Endothelial cell (in vitro differentiated cells): ENCODE measurements around the gene SLX9. TPM values are rescaled to one million over a fixed set of nuclear protein-coding genes. Genes with fewer than 3 reads are reported as not detected.

ENCODE experiments used
- DNase-seq: peaks from one replicate; pipeline ENCODE4 v3.0.0; 2021; ENCODE audit warnings: low spot score
- H3K27ac Mint-ChIP-seq: one replicate; pipeline ENCODE4 v1.8.0; 2021; ENCODE audit warnings: mixed read lengths, inconsistent platforms; ENCODE audit not compliant: unreplicated experiment
- H3K27me3 Mint-ChIP-seq: one replicate; pipeline ENCODE4 v1.8.0; 2021; ENCODE audit warnings: mild to moderate bottlenecking, moderate library complexity, mixed read lengths, inconsistent platforms; ENCODE audit not compliant: unreplicated experiment
- H3K36me3 Mint-ChIP-seq: one replicate; pipeline ENCODE4 v1.8.0; 2021; ENCODE audit warnings: mild to moderate bottlenecking, low read depth, mixed read lengths, inconsistent platforms; ENCODE audit not compliant: unreplicated experiment
- H3K4me1 Mint-ChIP-seq: one replicate; pipeline ENCODE4 v1.8.0; 2021; ENCODE audit warnings: mild to moderate bottlenecking, mixed read lengths, inconsistent platforms; ENCODE audit not compliant: unreplicated experiment
- H3K4me3 Mint-ChIP-seq: one replicate; pipeline ENCODE4 v1.8.0; 2021; ENCODE audit warnings: mild to moderate bottlenecking, mixed read lengths, inconsistent platforms; ENCODE audit not compliant: unreplicated experiment
- H3K9me3 Mint-ChIP-seq: one replicate; pipeline ENCODE4 v1.8.0; 2021; ENCODE audit warnings: mixed read lengths, inconsistent platforms; ENCODE audit not compliant: unreplicated experiment
- total RNA-seq: library from RNA; stranded (reverse); fragmentation: NEBNext Ultra II Directional; extraction: Animal tissue kit (Norgen Biotek cat#: 25700); gene quantifications from one replicate; pipeline ENCODE4 v1.2.1, GENCODE V29; 2021; ENCODE audit not compliant: unreplicated experiment
- TF ChIP-seq, protein P1 (sequence below): fragments of 200-600 bp; sonication (generic); IDR thresholded peaks from one replicate; pipeline ENCODE4 v1.5.0; 2021; ENCODE audit warnings: antibody characterized with exemption; ENCODE audit not compliant: unreplicated experiment

The SLX9 gene
- total RNA-seq, 1 donor from 2014 or later = 13.7 TPM

DNA sequence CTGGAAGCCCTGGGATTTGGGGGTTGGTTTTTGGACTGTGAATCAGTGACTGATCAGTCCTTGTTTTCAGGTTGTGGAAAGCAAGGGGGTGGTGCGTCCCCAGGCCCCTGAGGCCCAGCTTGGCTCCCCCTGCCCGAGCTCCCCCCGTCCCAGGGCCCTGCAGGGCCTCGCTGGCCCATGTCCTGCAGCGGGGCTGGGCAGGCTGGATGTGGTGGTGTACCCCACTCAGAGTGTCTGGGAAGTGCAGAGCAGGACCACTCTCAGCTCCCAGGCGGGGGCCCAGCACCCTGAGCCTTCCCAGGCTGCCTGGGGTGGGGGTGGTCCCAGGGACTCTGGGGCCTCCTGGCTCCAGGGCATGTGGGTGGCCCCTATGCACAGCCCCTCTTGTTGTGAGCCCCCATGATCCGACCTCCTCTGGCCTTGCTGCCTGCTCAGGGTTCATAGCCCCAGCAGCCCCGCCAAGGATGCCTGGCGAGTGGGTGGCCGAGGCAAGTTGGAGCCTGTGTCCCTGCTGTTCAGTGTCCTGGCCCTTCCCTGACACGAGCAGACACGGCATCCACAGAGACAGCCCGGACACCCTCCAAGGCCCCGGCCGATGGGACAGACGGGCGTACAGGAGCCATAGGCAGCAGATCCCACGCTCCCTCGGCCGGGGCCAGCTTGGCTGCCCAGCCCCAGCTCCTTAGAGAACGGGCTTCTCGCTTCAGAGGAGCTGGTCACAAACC, 37.9 kb downstream of the SLX9 start:
- Mint-ChIP-seq H3K27ac (no peak overlapping the region), H3K27me3 (peaks cover 6% of the 10 kb centered on the region), H3K4me3 (no peak overlapping the region), H3K4me1 (no peaks in the 10 kb centered on the region), H3K9me3 (no peaks in the 10 kb centered on the region), H3K36me3 (peaks cover 9% of the 10 kb centered on the region)
- TF ChIP-seq, protein P1, sequence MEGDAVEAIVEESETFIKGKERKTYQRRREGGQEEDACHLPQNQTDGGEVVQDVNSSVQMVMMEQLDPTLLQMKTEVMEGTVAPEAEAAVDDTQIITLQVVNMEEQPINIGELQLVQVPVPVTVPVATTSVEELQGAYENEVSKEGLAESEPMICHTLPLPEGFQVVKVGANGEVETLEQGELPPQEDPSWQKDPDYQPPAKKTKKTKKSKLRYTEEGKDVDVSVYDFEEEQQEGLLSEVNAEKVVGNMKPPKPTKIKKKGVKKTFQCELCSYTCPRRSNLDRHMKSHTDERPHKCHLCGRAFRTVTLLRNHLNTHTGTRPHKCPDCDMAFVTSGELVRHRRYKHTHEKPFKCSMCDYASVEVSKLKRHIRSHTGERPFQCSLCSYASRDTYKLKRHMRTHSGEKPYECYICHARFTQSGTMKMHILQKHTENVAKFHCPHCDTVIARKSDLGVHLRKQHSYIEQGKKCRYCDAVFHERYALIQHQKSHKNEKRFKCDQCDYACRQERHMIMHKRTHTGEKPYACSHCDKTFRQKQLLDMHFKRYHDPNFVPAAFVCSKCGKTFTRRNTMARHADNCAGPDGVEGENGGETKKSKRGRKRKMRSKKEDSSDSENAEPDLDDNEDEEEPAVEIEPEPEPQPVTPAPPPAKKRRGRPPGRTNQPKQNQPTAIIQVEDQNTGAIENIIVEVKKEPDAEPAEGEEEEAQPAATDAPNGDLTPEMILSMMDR = no peak
- no peak for DNase-seq

DNA sequence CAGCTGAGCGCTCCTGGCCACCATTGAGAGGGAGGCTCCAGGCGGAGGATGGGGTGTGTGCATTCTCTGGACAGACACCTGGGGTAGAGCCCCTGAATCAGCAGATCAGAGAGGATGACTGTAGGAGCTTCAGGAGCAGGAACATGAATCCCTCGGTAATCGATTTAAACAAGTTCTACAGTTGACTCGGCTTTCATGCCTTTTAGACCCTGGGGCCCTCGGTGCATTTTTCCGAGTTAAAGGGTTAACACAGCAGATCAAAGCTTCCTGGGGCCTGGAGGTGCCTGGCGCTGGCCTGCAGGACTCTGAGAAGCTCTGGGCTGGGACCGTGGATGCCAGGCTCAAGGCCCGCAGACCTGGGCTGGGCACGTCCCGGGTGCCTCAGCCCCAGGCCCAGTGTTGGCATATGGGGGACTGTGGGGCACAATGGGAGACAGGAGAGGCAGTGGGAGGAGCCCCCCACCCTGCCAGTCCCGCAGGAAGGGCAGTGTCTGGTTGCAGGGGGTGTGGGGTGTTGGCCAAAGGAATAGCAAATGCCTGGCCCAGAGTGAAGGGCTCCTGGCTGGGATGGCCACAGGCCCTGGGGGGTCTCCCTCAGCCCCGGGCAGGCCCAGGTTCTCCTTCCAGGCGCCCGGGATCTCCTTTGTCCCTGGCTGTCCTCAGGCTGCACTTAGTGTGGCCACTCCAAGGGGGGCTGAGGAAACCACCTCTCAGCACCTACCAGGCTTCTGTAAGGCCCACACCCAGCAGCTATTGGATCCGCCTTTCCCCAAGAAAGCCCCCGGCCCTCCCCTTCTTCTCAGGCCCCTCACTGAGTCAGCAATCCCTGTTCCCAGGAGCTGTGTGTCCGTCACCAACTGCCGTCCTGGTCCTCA, 40.1 kb downstream of the SLX9 start:
- Mint-ChIP-seq H3K4me3 (no peak overlapping the region), H3K36me3 (peaks cover 4% of the 10 kb centered on the region), H3K4me1 (no peaks in the 10 kb centered on the region), H3K27ac (no peak overlapping the region), H3K27me3 (peaks cover 2% of the 10 kb centered on the region), H3K9me3 (no peaks in the 10 kb centered on the region)
- TF ChIP-seq, protein P1 = no peak
- no peak for DNase-seq

DNA sequence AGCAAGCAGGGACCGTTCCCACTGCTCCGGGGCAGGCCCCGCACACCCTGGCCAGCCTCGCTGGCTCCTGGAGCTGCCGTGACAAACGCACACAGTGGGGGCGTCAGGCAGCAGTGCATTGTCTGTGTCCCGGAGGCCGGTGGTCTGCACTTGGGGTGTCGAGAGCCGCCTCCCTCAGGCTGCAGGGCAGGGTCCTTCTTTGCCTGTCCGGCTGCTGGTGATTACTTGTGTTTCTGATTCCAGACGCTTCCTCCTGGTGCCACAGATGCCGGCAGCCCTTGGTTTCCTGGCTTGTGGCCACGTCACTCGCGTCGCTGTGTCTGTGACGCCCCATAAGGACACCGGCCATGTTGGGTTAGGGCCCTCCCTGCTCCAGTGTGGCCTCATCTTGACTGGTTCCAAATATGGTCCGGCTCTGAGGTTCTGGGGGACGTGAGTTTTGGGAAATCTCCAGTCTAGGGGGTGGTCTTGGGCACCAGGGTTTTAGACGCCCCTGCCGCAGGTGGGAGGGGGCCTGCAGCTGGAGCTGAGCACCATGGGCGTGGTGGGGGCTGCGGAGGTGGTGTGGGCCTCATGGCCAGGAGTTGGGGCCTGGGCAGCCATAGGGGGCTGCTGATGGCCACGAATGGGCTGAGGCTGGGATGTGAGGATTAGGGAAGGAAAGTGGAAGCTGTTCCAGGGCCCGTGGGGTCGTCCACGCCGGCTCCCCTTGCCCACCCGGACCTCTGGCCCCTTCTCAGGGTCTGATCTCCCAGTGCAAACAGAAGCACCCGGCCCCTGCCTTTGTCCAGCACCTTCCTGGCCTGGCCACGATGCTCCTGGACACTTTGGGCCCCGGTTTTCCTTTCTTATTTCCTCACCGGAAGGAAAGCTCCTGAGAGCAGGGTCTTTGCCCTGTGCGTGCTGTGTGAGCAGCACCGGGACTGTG, 41.0 kb downstream of the SLX9 start:
- Mint-ChIP-seq H3K4me3 (no peak overlapping the region), H3K27ac (no peak overlapping the region), H3K9me3 (no peaks in the 10 kb centered on the region), H3K36me3 (peaks cover 4% of the 10 kb centered on the region), H3K27me3 (peaks cover 2% of the 10 kb centered on the region), H3K4me1 (no peaks in the 10 kb centered on the region)
- DNase-seq = no peak
- TF ChIP-seq, protein P1 = no peak

DNA sequence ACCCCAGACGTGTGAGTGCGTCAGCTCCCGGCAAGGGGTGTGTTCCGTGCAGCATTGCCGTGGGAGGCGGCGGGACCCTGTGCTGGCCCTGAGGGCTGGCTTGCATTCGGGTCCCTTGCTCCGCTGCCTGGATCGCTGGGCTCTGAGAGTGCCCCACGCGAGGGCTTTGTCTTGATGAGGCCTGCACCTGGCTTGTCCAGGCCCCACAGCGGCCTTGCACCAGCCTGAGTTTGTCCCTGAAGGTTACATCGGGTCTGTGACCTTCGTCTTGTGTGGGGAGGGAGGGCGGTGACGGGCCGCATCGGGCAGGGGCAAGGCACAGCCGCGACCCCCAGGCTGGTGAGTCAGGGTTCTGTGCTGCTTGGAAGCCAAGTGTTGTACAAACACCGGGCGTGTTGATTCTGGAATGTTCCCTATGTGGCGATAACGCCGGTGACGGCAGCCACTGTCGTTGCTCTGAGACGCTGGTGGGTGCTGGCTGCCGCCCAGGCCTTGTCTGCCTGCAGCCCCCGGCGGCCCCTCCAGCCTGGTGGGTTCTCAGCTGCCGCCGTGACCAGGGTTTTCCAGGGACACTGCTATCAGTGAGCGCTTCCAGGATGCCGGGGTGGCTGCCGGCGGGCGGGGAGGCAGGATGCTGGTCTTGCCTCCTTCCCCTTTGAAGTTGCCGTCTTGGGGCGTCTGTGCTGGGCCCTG, 42.9 kb downstream of the SLX9 start:
- Mint-ChIP-seq H3K27me3 (peaks cover 2% of the 10 kb centered on the region), H3K9me3 (no peaks in the 10 kb centered on the region), H3K27ac (no peak overlapping the region), H3K4me1 (no peaks in the 10 kb centered on the region), H3K36me3 (peaks cover 4% of the 10 kb centered on the region), H3K4me3 (no peak overlapping the region)
- TF ChIP-seq, protein P1 = no peak
- no peak for DNase-seq
